ENCODE data around the gene TRANK1. TPM values are rescaled to one million over a fixed set of nuclear protein-coding genes. Genes with fewer than 3 reads are reported as not detected.

Gene TRANK1
- 4.2 TPM for polyA plus RNA-seq (2013, experiment 1 of 2)
- polyA plus RNA-seq (2013, experiment 2 of 2), result 3.7 TPM

DNA sequence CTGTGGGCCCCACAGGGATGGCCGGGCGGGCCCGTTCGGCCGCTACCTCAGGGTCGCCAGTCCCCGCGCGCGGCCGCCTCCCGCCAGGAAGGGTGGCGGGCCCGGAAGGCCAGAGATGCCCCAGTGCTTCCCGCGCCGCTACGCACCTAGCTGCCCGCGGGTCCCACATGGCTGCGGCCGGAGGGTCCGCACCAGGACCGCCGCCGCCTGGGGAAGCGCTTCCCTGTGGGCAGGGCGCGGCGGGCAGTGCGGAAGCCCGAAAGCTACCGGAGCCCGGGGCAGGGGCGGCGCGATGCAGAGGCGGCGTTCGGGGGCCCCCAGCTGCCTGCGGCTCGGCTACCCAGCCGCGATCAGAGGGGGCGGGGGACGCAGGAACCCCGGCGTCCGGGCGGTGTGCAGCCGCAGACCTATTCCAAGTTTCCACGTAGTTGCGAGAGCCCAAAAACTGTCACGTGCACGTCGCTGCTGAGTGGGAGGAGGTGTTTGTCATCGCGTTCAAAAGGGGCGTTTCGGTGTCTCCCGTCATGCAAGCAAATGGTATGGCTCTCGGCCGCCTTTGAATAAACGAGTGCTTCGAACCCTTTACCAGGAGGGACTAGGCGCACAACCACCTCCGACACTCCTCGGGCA lies at the start of gene TRANK1:
Gene TRANK1 (minus strand): TSS at position 414 of the 630 bp plus-strand sequence. CDS start 245 bp downstream, at position 169.
- H3K4ac ChIP-seq (ENCODE audit: low read depth in 1 of 2, low read length in 2 of 2), result peak within 1 kb of the TSS; percentile 69 to 94
- H3K9me3 ChIP-seq (ENCODE audit: control insufficient read depth, low read length), result no peaks in the 10 kb centered on the region
- H3K27ac ChIP-seq (ENCODE audit: low read length, poor library complexity, severe bottlenecking), result no peak within 1 kb of the TSS
- peak within 1 kb of the TSS; percentile 97 for H3K4me2 ChIP-seq (ENCODE audit: low read length, poor library complexity, severe bottlenecking)
- H3K4me3 ChIP-seq (ENCODE audit: insufficient read depth in 1 of 2, low read depth in 1 of 2, low read length in 2 of 2), result peak within 1 kb of the TSS; percentile 74 to 79
- peaks cover 12% of the 10 kb centered on the region for H3K4me1 ChIP-seq (ENCODE audit: control insufficient read depth, insufficient read depth, low read depth, low read length)
- H3K18ac ChIP-seq (ENCODE audit: low read depth in 1 of 2, low read length in 2 of 2), result peak within 1 kb of the TSS; percentile 94 to 98
- H3K27me3 ChIP-seq (ENCODE audit: control insufficient read depth in 1 of 2, insufficient read depth in 1 of 2, low read length in 2 of 2), result no peaks in the 10 kb centered on the region
- H3K14ac ChIP-seq (ENCODE audit: low read length in 2 of 2), result peak within 1 kb of the TSS; percentile 74 to 79
- H3K36me3 ChIP-seq (ENCODE audit: control insufficient read depth in 1 of 2, insufficient read depth in 2 of 2, low read depth in 1 of 2, low read length in 2 of 2), result no peaks in the 10 kb centered on the region
- peak within 1 kb of the TSS; percentile 89 for H2BK120ac ChIP-seq (ENCODE audit: low read depth, low read length)
- H3K23ac ChIP-seq (ENCODE audit: low read length in 2 of 2), result peak within 1 kb of the TSS in 1 of 2 experiments; percentile 98
- 10% methylated on average over 66 of the region's 68 CpGs for WGBS
- peak within 1 kb of the TSS; percentile 98 for H2BK15ac ChIP-seq (ENCODE audit: low read depth, poor library complexity, severe bottlenecking)
- peak within 1 kb of the TSS; percentile 97 for H4K8ac ChIP-seq (ENCODE audit: low read length)
- peak within 1 kb of the TSS; percentile 98 for H4K91ac ChIP-seq (ENCODE audit: low read length)
- H2BK12ac ChIP-seq (ENCODE audit: low read length in 2 of 2), result peak within 1 kb of the TSS; percentile 54 to 93
- no peak within 1 kb of the TSS for H2BK5ac ChIP-seq (ENCODE audit: low read depth, low read length, poor library complexity, severe bottlenecking)
- peak within 1 kb of the TSS; percentile 78 for H3K9ac ChIP-seq (ENCODE audit: low read length)
- H2AFZ ChIP-seq (ENCODE audit: low read depth, low read length), result peak within 1 kb of the TSS; percentile 73
- no peak within 1 kb of the TSS for H2AK5ac ChIP-seq (ENCODE audit: low read length, severe bottlenecking)
- DNase-seq, result peak; percentile 28
- peaks cover 3% of the 10 kb centered on the region for H3K79me1 ChIP-seq (replicated peaks; ENCODE audit: low read length, poor library complexity, severe bottlenecking)

DNA sequence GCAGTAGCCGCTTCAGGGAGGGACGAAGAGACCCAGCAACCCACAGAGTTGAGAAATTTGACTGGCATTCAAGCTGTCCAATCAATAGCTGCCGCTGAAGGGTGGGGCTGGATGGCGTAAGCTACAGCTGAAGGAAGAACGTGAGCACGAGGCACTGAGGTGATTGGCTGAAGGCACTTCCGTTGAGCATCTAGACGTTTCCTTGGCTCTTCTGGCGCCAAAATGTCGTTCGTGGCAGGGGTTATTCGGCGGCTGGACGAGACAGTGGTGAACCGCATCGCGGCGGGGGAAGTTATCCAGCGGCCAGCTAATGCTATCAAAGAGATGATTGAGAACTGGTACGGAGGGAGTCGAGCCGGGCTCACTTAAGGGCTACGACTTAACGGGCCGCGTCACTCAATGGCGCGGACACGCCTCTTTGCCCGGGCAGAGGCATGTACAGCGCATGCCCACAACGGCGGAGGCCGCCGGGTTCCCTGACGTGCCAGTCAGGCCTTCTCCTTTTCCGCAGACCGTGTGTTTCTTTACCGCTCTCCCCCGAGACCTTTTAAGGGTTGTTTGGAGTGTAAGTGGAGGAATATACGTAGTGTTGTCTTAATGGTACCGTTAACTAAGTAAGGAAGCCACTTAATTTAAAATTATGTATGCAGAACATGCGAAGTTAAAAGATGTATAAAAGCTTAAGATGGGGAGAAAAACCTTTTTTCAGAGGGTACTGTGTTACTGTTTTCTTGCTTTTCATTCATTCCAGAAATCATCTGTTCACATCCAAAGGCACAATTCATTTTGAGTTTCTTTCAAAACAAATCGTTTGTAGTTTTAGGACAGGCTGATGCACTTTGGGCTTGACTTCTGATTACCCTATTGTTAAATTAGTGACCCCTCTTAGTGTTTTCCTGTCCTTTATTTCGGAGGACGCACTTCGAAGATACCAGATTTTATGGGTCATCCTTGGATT lies 48.8 kb upstream of the TRANK1 start, which contains the start of gene MLH1:
Gene MLH1 (plus strand): TSS at position 193 of the 958 bp plus-strand sequence. CDS start 30 bp downstream, at position 223.
- H3K4me1 ChIP-seq (ENCODE audit: control insufficient read depth, insufficient read depth, low read depth, low read length), result peaks cover 1% of the 10 kb centered on the region
- no peak within 1 kb of the TSS for H2AK5ac ChIP-seq (ENCODE audit: low read length, severe bottlenecking)
- H3K27ac ChIP-seq (ENCODE audit: low read length, poor library complexity, severe bottlenecking), result peak within 1 kb of the TSS; percentile 96
- DNase-seq, result peak; percentile 95
- peaks cover 3 to 63% of the 10 kb centered on the region in 2 experiments for H3K36me3 ChIP-seq (ENCODE audit: control insufficient read depth in 1 of 2, insufficient read depth in 2 of 2, low read depth in 1 of 2, low read length in 2 of 2)
- H2AFZ ChIP-seq (ENCODE audit: low read depth, low read length), result peak within 1 kb of the TSS; percentile 74
- 3% methylated on average over 46 of the region's 47 CpGs for WGBS
- H3K18ac ChIP-seq (ENCODE audit: low read depth in 1 of 2, low read length in 2 of 2), result peak within 1 kb of the TSS; percentile 86 to 96
- H3K9ac ChIP-seq (ENCODE audit: low read length), result peak within 1 kb of the TSS; percentile 96
- H3K9me3 ChIP-seq (ENCODE audit: control insufficient read depth, low read length), result no peaks in the 10 kb centered on the region
- peaks cover 9% of the 10 kb centered on the region for H3K79me1 ChIP-seq (replicated peaks; ENCODE audit: low read length, poor library complexity, severe bottlenecking)
- H2BK12ac ChIP-seq (ENCODE audit: low read length in 2 of 2), result no peak within 1 kb of the TSS
- peak within 1 kb of the TSS; percentile 85 for H4K91ac ChIP-seq (ENCODE audit: low read length)
- H3K4me3 ChIP-seq (ENCODE audit: insufficient read depth in 1 of 2, low read depth in 1 of 2, low read length in 2 of 2), result peak within 1 kb of the TSS; percentile 63 to 93
- H3K4ac ChIP-seq (ENCODE audit: low read depth in 1 of 2, low read length in 2 of 2), result peak within 1 kb of the TSS; percentile 76 to 91
- peak within 1 kb of the TSS; percentile 90 for H4K8ac ChIP-seq (ENCODE audit: low read length)
- H3K4me2 ChIP-seq (ENCODE audit: low read length, poor library complexity, severe bottlenecking), result peak within 1 kb of the TSS; percentile 74
- peak within 1 kb of the TSS; percentile 63 for H2BK5ac ChIP-seq (ENCODE audit: low read depth, low read length, poor library complexity, severe bottlenecking)
- H3K27me3 ChIP-seq (ENCODE audit: control insufficient read depth in 1 of 2, insufficient read depth in 1 of 2, low read length in 2 of 2), result no peaks in the 10 kb centered on the region
- peak within 1 kb of the TSS; percentile 64 for H2BK120ac ChIP-seq (ENCODE audit: low read depth, low read length)
- H2BK15ac ChIP-seq (ENCODE audit: low read depth, poor library complexity, severe bottlenecking), result peak within 1 kb of the TSS; percentile 60
- peak within 1 kb of the TSS in 1 of 2 experiments; percentile 64 for H3K14ac ChIP-seq (ENCODE audit: low read length in 2 of 2)
- peak within 1 kb of the TSS in 1 of 2 experiments; percentile 20 for H3K23ac ChIP-seq (ENCODE audit: low read length in 2 of 2)

DNA sequence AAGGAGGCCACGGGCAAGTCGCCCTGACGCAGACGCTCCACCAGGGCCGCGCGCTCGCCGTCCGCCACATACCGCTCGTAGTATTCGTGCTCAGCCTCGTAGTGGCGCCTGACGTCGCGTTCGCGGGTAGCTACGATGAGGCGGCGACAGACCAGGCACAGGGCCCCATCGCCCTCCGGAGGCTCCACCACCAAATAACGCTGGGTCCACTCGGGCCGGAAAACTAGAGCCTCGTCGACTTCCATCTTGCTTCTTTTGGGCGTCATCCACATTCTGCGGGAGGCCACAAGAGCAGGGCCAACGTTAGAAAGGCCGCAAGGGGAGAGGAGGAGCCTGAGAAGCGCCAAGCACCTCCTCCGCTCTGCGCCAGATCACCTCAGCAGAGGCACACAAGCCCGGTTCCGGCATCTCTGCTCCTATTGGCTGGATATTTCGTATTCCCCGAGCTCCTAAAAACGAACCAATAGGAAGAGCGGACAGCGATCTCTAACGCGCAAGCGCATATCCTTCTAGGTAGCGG lies 48.0 kb upstream of the TRANK1 start, which contains the start of gene EPM2AIP1:
Gene EPM2AIP1 (minus strand): TSS at position 326 of the 520 bp plus-strand sequence. CDS start 54 bp downstream, at position 272.
- Histone ChIP-seq H3K79me1 (replicated peaks; ENCODE audit: low read length, poor library complexity, severe bottlenecking) (peaks cover 10% of the 10 kb centered on the region), H2BK120ac (ENCODE audit: low read depth, low read length) (peak within 1 kb of the TSS; percentile 64), H3K4me1 (ENCODE audit: control insufficient read depth, insufficient read depth, low read depth, low read length) (peaks cover 1% of the 10 kb centered on the region), H2BK5ac (ENCODE audit: low read depth, low read length, poor library complexity, severe bottlenecking) (peak within 1 kb of the TSS; percentile 63), H3K4ac (ENCODE audit: low read depth in 1 of 2, low read length in 2 of 2) (peak within 1 kb of the TSS; percentile 76 to 91), H3K23ac (ENCODE audit: low read length in 2 of 2) (peak within 1 kb of the TSS in 1 of 2 experiments; percentile 20), H2AFZ (ENCODE audit: low read depth, low read length) (peak within 1 kb of the TSS; percentile 74), H3K27me3 (ENCODE audit: control insufficient read depth in 1 of 2, insufficient read depth in 1 of 2, low read length in 2 of 2) (no peaks in the 10 kb centered on the region), H2BK12ac (ENCODE audit: low read length in 2 of 2) (no peak within 1 kb of the TSS), H4K91ac (ENCODE audit: low read length) (peak within 1 kb of the TSS; percentile 85), H3K18ac (ENCODE audit: low read depth in 1 of 2, low read length in 2 of 2) (peak within 1 kb of the TSS; percentile 86 to 96), H3K14ac (ENCODE audit: low read length in 2 of 2) (peak within 1 kb of the TSS in 1 of 2 experiments; percentile 64), H3K4me3 (ENCODE audit: insufficient read depth in 1 of 2, low read depth in 1 of 2, low read length in 2 of 2) (peak within 1 kb of the TSS; percentile 63 to 93), H2AK5ac (ENCODE audit: low read length, severe bottlenecking) (no peak within 1 kb of the TSS), H3K9me3 (ENCODE audit: control insufficient read depth, low read length) (no peaks in the 10 kb centered on the region), H3K27ac (ENCODE audit: low read length, poor library complexity, severe bottlenecking) (peak within 1 kb of the TSS; percentile 96), H2BK15ac (ENCODE audit: low read depth, poor library complexity, severe bottlenecking) (peak within 1 kb of the TSS; percentile 60), H3K36me3 (ENCODE audit: control insufficient read depth in 1 of 2, insufficient read depth in 2 of 2, low read depth in 1 of 2, low read length in 2 of 2) (peaks cover 3 to 63% of the 10 kb centered on the region in 2 experiments), H3K4me2 (ENCODE audit: low read length, poor library complexity, severe bottlenecking) (peak within 1 kb of the TSS; percentile 74), H4K8ac (ENCODE audit: low read length) (peak within 1 kb of the TSS; percentile 90), H3K9ac (ENCODE audit: low read length) (peak within 1 kb of the TSS; percentile 96)
- 1% methylated on average over 48 of the region's 48 CpGs for whole genome bisulfite sequencing
- peak; percentile 100 for DNase-seq
